Activated T-helper 1 cell treated with anti-CD3 and anti-CD28 coated beads, Interleukin-12 subunit alpha, Interleukin-12 subunit beta, Interleukin-2, Interleukin-4 antibody, amounts not matched to agents 30 ng/mL and 10 ng/mL and 1 ng/mL, durations not matched to agents 14 hours and 24 hours and 36 hours (primary cell): ENCODE measurements around the gene MAP7D2. TPM values are rescaled to one million over a fixed set of nuclear protein-coding genes. Genes with fewer than 3 reads are reported as not detected.

Experiments
- DNase-seq: peaks from one replicate; pipeline ENCODE4 v3.0.0; 2021; ENCODE audit warnings: low spot score
- H3K27ac Mint-ChIP-seq: one replicate; pipeline ENCODE4 v1.8.0; 2021; ENCODE audit warnings: mild to moderate bottlenecking, mixed read lengths
- H3K27me3 Mint-ChIP-seq: one replicate; pipeline ENCODE4 v1.8.0; 2022; ENCODE audit warnings: mild to moderate bottlenecking, moderate library complexity, mixed read lengths; ENCODE audit not compliant: insufficient read depth
- H3K36me3 Mint-ChIP-seq: one replicate; pipeline ENCODE4 v1.8.0; 2021; ENCODE audit warnings: low read depth, mixed read lengths
- H3K4me1 Mint-ChIP-seq: one replicate; pipeline ENCODE4 v1.8.0; 2021; ENCODE audit warnings: low read depth, mixed read lengths
- H3K4me3 Mint-ChIP-seq: one replicate; pipeline ENCODE4 v1.8.0; 2021; ENCODE audit warnings: mild to moderate bottlenecking, moderate library complexity, mixed read lengths
- H3K9me3 Mint-ChIP-seq: one replicate; pipeline ENCODE4 v1.8.0; 2021; ENCODE audit warnings: mixed read lengths
- intact Hi-C: fragments of 100-400 bp; cut with micrococcal nuclease; formaldehyde crosslinking; loops from one replicate; pipeline ENCODE4 v1.15.1; 2024
- total RNA-seq: library from RNA; stranded (reverse); gene quantifications from 2 replicates; pipeline ENCODE4 v1.2.3, GENCODE V29; 2022

The MAP7D2 gene
- total RNA-seq, 1 donor from 2014 or later = 0.39 TPM

GRCh38 chrX:19968276-19968675 lies 148.4 kb downstream of the MAP7D2 start:
- intact Hi-C loops = no loop called here
- no peaks in the 10 kb centered on the region for H3K27me3 Mint-ChIP-seq
- H3K4me1 Mint-ChIP-seq = peaks cover 13% of the 10 kb centered on the region
- no peaks in the 10 kb centered on the region for H3K9me3 Mint-ChIP-seq
- H3K36me3 Mint-ChIP-seq = peaks cover 20% of the 10 kb centered on the region
- DNase-seq = no peak
- H3K27ac Mint-ChIP-seq = no peak overlapping the region
- H3K4me3 Mint-ChIP-seq = no peak overlapping the region

GRCh38 chrX:19966056-19966455 lies 150.7 kb downstream of the MAP7D2 start:
- Mint-ChIP-seq H3K4me3 (no peak overlapping the region), H3K36me3 (peaks cover 22% of the 10 kb centered on the region), H3K9me3 (no peaks in the 10 kb centered on the region), H3K27me3 (no peaks in the 10 kb centered on the region), H3K4me1 (peaks cover 13% of the 10 kb centered on the region), H3K27ac (no peak overlapping the region)
- intact Hi-C loops = no loop called here
- DNase-seq = no peak

GRCh38 chrX:19964017-19964710 lies 152.5 kb downstream of the MAP7D2 start:
- H3K9me3 Mint-ChIP-seq = no peaks in the 10 kb centered on the region
- peaks cover 25% of the 10 kb centered on the region for H3K36me3 Mint-ChIP-seq
- intact Hi-C loops = loop anchor here (2.0 kb wide), 1 partner anchor 27 kb away; the partner anchor contains the start of gene BCLAF3
- no peak overlapping the region for H3K4me3 Mint-ChIP-seq
- no peak overlapping the region for H3K27ac Mint-ChIP-seq
- DNase-seq = peak; percentile 13
- H3K27me3 Mint-ChIP-seq = no peaks in the 10 kb centered on the region
- peaks cover 13% of the 10 kb centered on the region for H3K4me1 Mint-ChIP-seq

GRCh38 chrX:19960913-19961312 lies 155.8 kb downstream of the MAP7D2 start:
- Mint-ChIP-seq H3K27ac (no peak overlapping the region), H3K36me3 (peaks cover 23% of the 10 kb centered on the region), H3K9me3 (no peaks in the 10 kb centered on the region), H3K27me3 (no peaks in the 10 kb centered on the region), H3K4me1 (peaks cover 8% of the 10 kb centered on the region), H3K4me3 (no peak overlapping the region)
- intact Hi-C loops = no loop called here
- DNase-seq = no peak

DNA sequence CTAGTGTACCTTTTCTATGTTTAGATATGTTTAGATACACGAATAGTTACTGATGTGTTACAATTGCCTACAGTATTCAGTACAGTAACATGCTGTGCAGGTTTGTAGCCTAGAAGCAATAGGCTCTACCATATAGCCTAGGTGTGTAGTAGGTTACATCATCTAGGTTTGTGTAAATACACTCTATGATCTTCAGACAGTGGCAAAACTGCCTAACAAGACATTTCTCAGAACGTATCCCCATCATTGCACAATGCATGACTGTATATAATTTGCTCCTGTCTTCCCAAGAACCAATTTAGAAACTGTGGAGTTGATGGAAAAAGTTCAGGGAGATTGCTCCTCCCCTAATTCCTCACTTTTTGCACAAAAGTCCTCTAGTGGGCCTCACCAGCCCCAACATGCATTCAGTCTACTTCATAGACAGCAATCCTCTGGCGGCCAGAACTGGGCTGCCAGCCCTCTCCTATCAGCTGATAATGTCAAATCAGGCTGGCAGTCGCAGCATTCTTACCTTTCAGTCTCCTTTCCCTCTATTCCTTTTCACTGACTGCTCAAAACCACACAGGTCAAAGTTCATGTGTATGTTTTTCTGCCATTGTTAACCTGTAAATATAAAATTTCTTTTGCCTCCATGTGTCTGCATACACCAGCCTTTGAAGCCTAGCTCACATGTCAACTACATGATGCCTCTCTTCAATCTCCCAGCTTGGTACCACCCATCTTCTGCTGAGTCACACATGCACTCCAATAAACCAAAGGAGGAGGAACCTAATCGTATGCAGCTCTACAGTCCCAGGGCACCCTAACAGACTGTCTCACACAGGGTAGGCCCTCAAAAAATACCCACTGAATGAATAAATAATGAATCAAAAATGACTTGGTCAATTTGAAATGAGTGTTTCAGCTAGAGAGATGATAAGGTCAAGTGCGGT lies 157.9 kb downstream of the MAP7D2 start:
- Mint-ChIP-seq H3K4me3 (no peak overlapping the region), H3K4me1 (no peaks in the 10 kb centered on the region), H3K27me3 (no peaks in the 10 kb centered on the region), H3K9me3 (no peaks in the 10 kb centered on the region), H3K27ac (no peak overlapping the region), H3K36me3 (peaks cover 7% of the 10 kb centered on the region)
- DNase-seq = no peak
- intact Hi-C loops = no loop called here

GRCh38 chrX:19956923-19957322 lies 159.8 kb downstream of the MAP7D2 start:
- H3K27me3 Mint-ChIP-seq = no peaks in the 10 kb centered on the region
- no peak overlapping the region for H3K27ac Mint-ChIP-seq
- DNase-seq = no peak
- H3K4me3 Mint-ChIP-seq = no peak overlapping the region
- no peaks in the 10 kb centered on the region for H3K9me3 Mint-ChIP-seq
- H3K4me1 Mint-ChIP-seq = no peaks in the 10 kb centered on the region
- intact Hi-C loops = no loop called here
- peaks cover 8% of the 10 kb centered on the region for H3K36me3 Mint-ChIP-seq

Other genes starting within 250 kb of the MAP7D2 start
- 69.1 and 73.9 TPM in 2 replicates for gene SH3KBP1, start 229.3 kb downstream of the MAP7D2 start, total RNA-seq
- 5.4 and 6.2 TPM in 2 replicates for gene BCLAF3, start 125.8 kb downstream of the MAP7D2 start, total RNA-seq
- 107 TPM in 2 replicates for gene EIF1AX, start 24.9 kb upstream of the MAP7D2 start, total RNA-seq
- gene RPS6KA3, start 150.0 kb upstream of the MAP7D2 start, total RNA-seq = 58.8 and 60.6 TPM in 2 replicates